H7 (cell line): ENCODE data around the gene VSIG8. TPM values are rescaled to one million over a fixed set of nuclear protein-coding genes. Genes with fewer than 3 reads are reported as not detected.

ENCODE experiments used
- DNase-seq: peaks from one replicate; pipeline ENCODE4 v3.0.0; 2012
- H3K27me3 ChIP-seq: 2 replicates; pipeline ENCODE4 v1.6.0; 2011; ENCODE audit warnings: mild to moderate bottlenecking, low read length; ENCODE audit not compliant: control insufficient read depth, insufficient read depth
- H3K36me3 ChIP-seq: replicated peaks from 2 replicates; pipeline ENCODE4 v1.5.1; 2011; ENCODE audit warnings: low read length; ENCODE audit not compliant: control insufficient read depth, insufficient read depth
- H3K4me3 ChIP-seq: 2 replicates; pipeline ENCODE4 v1.5.1; 2011; ENCODE audit warnings: low read depth, mild to moderate bottlenecking, control low read depth, low read length, moderate library complexity; ENCODE audit not compliant: insufficient read depth
- total RNA-seq: library from RNA; depleted of rRNA; stranded (reverse); fragments of >200 nt; shearing (Covaris generic); gene quantifications from 2 replicates; pipeline ENCODE4 v1.2.3, GENCODE V29; 2014

Gene VSIG8
- total RNA-seq, 1 experiment from 2014 or later, result not detected

DNA sequence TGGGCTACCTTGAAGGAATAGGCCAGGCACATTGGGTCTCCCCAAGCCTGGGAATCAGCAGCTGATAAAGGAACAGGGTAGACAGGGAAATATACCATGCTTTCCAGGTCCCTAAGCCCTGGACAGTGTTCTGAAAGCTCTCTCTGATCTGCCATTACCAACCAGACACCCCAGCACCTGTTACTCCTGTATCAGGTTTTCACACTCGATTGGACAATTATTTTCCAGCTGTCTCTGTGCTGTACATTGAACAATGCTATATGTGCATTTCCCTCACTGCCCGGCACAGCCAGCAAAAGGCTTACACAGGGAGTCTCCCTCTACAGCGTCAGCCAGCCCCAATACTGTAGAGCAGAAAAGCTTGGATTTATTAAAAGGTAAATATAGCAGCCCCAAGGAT, 32.8 kb upstream of the VSIG8 start:
- peaks cover 2% of the 10 kb centered on the region; the same call in 1 of the 2 replicates for H3K27me3 ChIP-seq
- no peak for DNase-seq
- no peak overlapping the region for H3K4me3 ChIP-seq
- H3K36me3 ChIP-seq, result no peaks in the 10 kb centered on the region

DNA sequence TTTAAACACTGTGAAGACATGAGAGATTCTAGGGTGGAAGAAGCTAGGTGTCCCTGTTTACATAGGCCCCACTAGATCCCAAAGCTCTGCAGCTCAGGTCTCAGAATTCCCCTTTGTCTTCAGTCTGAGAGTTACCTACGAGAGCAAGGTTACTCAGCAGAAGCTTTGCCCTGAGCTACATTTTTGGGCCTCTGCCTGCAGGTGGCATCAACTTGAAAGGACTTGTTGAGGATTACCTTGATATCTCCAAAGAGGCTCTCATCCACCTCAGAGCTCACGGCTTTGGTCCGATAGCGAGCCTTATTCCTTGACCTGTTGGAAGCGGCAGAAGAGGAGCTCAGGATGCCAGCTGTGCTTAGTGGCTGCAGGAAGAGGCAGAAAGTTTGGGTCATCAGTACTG, 30.5 kb upstream of the VSIG8 start:
- Histone ChIP-seq H3K36me3 (no peaks in the 10 kb centered on the region), H3K27me3 (no peaks in the 10 kb centered on the region; the same call in 1 of the 2 replicates), H3K4me3 (no peak overlapping the region)
- DNase-seq, result no peak

DNA sequence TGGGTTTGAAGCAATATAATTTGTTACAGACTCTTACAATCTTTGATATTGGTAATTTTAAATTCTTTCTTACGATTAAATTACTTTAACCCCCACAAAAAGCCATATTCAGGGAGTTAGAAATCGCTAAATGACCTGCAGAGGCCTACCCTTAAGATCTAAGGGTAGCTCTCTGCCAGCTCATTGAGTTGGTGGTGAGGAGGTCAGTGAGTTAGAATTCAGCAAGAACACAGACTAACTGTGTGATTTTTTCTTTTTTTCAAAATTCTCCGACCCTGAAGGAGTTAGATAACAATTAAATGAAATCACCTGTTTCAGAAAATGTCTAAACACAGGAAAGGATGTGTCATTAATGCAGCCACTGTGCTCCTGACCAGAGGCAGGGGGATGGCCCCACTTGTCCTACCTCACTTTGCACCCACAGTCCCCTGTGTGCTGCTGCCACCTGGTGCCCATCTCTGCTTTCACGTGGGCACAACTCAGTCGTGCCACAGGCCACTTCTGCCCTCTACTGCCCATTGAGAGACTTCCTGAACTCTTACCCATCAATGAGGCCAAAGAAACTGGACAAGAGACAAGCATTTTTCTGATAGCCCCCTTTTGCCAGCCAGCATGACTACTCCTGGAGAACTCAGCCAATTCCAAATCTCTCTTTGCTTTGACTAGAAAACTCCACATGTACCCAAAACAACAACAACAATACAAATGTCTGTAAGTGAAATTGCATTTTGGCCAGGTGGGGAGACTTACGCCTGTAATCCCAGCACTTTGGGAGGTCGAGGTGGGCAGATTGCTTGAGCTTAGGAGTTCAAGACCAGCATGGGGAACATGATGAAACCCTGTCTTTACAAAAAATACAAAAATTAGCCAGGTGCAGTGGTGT, 29.1 kb upstream of the VSIG8 start:
- DNase-seq, result peak; percentile 80
- Histone ChIP-seq H3K4me3 (no peak overlapping the region), H3K36me3 (no peaks in the 10 kb centered on the region), H3K27me3 (no peaks in the 10 kb centered on the region; the same call in 1 of the 2 replicates)

DNA sequence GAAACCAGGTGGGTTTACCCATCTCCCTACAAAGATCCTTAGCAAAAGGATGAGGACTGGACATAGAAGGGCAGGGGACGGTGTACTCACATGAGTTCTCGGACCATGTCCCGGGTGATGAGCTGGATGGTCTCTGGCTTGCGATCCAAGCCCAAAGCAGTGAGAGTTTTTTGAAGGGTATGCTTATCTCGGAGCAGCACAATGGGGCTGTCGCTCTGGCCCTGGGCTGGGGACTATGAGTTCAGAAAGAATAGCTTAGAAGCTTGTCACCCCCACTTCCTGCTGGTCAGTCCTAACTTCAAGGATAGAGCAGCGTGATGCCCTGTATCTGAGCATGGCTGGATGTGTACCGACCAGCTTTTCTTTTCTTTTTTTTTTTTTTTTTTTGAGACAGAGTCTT, 27.9 kb upstream of the VSIG8 start:
- no peaks in the 10 kb centered on the region; the same call in 1 of the 2 replicates for H3K27me3 ChIP-seq
- H3K4me3 ChIP-seq, result no peak overlapping the region
- no peaks in the 10 kb centered on the region for H3K36me3 ChIP-seq
- no peak for DNase-seq

DNA sequence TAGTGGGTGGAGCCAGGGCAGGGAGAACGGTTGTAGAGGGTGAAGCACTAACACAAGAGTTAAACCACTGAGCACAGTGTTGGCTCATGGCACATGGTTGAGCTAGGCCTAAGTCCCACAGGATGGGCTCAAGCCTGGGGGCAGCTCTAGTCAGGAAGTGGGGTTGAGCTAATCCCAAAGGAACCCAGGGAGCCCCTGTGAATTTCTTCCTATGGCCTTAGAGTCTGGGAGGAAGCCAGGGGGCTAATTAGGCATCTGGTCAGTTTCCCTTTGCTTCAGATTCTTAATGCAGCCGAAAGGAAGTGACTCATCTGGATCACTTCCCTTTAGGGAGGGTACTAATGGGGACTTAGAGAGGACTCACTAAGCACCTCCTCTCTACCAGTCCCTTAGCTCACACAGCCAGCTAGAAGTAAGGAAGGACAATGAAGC, 27.4 kb upstream of the VSIG8 start:
- Histone ChIP-seq H3K27me3 (no peaks in the 10 kb centered on the region; the same call in 1 of the 2 replicates), H3K4me3 (no peak overlapping the region), H3K36me3 (no peaks in the 10 kb centered on the region)
- DNase-seq, result no peak

DNA sequence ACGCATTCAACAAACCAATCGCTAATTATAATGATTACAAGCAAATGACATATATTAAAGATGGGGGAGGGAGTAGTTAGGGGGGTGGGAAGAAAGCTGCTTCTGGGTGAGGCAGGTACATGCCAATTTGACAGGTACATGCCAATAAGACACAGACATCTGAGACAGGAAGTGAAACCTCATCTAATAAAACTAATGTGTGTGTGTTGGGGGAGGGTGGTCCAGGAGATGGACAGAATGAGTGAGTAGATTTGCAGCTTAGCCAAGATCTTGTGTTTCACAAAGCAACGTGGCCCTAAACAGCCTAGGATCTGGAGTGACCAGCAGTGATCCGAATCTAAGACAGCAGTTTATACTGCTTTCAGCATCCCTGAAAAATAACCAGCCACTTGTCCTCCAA, 26.7 kb upstream of the VSIG8 start:
- H3K36me3 ChIP-seq, result no peaks in the 10 kb centered on the region
- DNase-seq, result no peak
- no peaks in the 10 kb centered on the region for H3K27me3 ChIP-seq
- H3K4me3 ChIP-seq, result no peak overlapping the region

DNA sequence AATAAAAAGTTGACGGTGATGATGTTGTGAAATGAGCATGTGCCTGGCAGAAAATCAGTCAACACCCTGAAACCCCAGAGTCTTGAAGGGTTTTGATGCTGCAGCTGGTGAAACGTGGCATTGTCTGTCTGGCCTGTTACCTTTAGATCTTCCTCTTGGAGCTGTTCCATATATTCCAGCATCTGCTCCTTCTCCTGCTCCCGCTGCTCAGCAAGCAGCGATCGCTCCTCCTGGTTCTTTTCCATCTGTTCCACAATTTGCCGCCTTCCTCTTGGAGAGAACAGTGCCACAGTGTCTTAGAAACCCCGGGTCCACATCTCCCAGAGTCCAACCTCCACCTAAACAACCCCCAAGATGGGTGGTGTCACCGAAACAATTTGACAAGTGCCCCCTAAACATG, 21.8 kb upstream of the VSIG8 start:
- H3K36me3 ChIP-seq, result no peaks in the 10 kb centered on the region
- H3K27me3 ChIP-seq, result no peaks in the 10 kb centered on the region
- DNase-seq, result no peak
- no peak overlapping the region for H3K4me3 ChIP-seq

DNA sequence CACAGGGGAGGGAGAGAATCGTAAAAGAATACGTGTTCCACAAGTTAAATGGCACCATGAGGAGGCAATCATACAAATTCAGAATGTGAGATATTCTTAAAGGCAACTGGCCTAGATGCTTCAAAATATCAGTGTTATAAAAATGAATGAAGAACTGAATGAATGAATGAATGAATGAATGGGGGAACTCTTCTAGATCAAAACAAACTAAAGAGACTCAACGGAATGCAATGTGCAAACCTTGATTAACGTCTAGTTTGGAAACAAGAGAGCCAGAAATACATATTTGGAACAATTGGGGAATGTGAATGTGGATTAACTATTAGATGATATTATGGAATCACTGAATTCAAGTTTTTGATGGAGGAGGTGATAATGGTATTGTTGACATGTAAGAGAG, 20.7 kb upstream of the VSIG8 start:
- DNase-seq, result no peak
- no peak overlapping the region for H3K4me3 ChIP-seq
- no peaks in the 10 kb centered on the region for H3K36me3 ChIP-seq
- no peaks in the 10 kb centered on the region for H3K27me3 ChIP-seq

DNA sequence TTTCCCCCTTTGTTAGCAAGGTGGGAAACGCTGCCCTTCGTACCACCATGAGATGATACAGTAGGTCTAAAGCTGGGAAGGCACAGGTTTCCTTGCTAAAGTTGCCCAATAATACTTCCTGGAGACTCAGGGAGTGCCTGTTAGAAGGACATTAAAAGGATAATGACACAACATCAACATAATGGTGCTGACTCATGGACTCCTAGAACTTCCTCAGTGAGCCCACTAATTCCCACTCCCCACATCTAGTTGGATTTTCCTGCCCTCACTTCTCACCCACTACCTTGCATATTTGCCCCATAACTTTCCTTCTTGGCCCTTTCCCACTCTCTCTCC, 20.0 kb upstream of the VSIG8 start:
- no peak for DNase-seq
- no peak overlapping the region for H3K4me3 ChIP-seq
- no peaks in the 10 kb centered on the region for H3K36me3 ChIP-seq
- no peaks in the 10 kb centered on the region for H3K27me3 ChIP-seq

DNA sequence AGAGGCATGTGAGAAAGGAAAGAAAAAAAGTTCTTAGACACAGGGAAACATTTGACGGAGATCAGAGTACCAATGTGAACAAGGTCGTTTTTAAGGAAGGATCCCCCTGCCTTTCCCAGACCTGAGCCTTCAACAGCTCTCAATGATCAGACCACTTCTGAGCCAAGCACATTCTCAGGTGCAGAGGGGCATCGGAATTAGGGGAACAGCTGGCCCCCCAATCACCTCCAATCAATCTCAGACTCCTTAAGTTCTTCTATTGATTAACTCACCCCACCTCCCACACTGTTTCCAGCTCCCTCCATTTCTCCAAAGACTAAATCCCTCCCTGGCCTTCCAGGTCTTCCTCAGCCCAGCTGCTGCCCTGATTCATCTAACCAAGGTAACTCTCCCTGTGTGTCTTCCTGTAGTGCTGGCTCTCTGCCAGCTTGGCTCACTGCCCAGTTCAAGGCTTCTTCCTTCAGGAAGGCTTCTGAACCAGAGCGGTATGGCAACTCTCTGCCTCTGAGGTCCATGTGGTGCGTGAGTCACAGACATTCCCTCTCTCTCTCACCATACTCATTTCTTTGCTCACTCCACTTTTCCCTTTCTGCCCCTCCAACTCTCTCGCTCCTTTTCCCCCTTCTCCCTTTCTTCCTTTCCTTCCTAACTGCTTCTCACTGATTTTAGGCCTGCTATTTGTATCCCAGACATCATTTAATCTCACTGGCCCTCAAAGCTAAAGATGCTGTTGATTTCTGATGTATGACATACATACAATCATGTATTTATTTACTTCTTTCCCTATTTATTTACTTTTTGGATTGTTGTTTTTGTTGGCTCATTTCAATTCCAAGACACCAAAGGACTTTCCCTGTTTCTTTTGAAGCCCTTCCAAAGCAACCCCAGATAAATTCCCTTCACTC, 19.4 kb upstream of the VSIG8 start:
- H3K27me3 ChIP-seq, result peaks cover 1% of the 10 kb centered on the region; the same call in 1 of the 2 replicates
- no peak for DNase-seq
- H3K36me3 ChIP-seq, result no peaks in the 10 kb centered on the region
- no peak overlapping the region for H3K4me3 ChIP-seq

DNA sequence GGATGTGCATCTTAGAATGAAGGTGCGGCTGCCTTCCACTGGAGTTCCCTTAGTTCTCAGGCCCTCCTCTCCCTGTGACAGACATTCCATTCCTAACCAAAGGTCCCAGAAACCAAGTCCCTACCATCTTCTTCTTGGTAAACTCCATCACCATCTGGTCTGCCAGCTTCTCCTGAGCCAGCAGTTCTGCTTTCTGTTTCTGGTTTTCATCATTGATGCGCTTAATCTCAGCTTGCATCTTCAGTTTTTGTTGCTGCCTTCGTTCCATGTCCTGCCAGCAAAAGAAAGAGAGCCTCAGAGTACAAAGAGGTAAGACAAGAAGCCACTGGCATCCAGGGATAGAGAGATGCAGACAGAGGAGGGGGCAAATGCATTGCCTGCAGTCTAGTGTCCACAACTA, 18.0 kb upstream of the VSIG8 start:
- Histone ChIP-seq H3K36me3 (no peaks in the 10 kb centered on the region), H3K27me3 (peaks cover 1% of the 10 kb centered on the region; the same call in 1 of the 2 replicates), H3K4me3 (no peak overlapping the region)
- DNase-seq, result no peak

DNA sequence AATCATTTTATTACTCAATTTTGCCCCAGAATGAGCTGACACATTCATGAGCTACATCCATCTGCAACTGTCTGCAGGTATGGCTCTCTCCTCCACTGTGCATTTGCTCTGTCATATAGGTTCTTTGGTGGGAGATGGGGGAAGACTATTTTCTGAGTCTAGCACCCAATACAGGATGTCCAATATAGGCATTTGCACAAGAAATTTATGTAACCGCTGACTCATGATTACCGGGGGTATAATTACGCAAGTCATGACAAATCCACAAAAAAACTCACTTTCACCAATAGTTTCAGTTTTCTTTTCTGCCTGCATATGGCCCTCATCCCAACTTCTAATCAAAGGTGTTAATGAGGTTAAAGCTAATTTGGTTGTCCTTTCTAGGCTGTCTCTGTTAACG, 17.5 kb upstream of the VSIG8 start:
- no peak overlapping the region for H3K4me3 ChIP-seq

DNA sequence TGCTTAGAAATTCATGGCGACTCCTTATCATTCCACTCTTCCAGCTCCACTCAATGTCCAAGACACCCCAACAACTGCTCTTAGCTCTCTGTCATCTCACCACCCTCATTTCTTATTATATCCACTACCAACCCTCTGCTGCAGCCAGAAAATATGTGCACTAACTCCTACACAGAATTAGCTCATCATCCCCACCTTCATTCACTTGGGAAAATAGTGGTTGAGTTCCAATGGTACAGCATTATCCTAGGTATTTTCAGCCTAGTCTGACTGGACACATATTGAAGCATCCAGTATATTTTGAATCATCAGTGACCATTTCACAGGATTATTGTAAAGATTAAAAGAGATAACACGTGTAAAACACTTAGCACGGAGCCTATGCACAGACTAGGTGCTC, 16.7 kb upstream of the VSIG8 start:
- Histone ChIP-seq H3K36me3 (no peaks in the 10 kb centered on the region), H3K27me3 (peaks cover 1% of the 10 kb centered on the region; the same call in 1 of the 2 replicates), H3K4me3 (no peak overlapping the region)
- no peak for DNase-seq

More for the DNA sequence above, 17.5 kb upstream of the VSIG8 start:
- no peaks in the 10 kb centered on the region for H3K36me3 ChIP-seq
- peaks cover 1% of the 10 kb centered on the region; the same call in 1 of the 2 replicates for H3K27me3 ChIP-seq
- no peak for DNase-seq

DNA sequence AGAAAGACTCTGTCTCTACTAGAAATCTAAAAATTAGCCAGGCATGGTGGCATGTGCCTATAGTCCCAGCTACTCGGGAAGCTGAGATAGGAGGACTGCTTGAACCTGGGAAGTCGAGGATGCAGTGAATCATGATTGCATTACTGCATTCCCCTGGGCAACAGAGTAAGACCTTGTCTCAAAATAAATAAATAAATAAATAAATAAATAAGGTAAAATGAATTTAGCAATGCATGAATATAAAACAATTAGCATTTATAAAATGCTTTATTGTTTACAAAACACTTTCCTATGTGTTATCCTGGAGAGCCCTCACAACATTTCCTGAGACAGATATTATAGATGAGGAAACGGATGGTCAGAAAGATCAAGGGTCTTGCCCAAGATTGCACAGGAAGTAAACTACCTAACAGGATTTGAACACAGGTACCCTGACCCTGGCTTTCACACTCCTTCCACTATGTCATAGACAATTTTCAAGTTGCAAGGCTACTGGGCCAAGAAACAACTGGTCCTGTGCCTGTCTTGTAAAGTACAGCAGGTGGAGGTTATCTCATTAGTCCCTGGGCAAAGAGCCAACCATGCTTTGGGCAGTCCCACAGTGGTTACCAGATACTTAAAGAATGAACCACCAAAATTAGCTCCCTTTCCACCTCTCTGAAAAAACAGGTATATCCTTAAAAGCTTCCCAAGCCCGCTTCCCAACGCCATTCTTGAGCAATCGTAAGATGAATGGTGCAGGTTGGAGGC, 15.4 kb upstream of the VSIG8 start:
- Histone ChIP-seq H3K36me3 (no peaks in the 10 kb centered on the region), H3K27me3 (peaks cover 1% of the 10 kb centered on the region; the same call in 1 of the 2 replicates), H3K4me3 (no peak overlapping the region)
- no peak for DNase-seq
